HL-60 (cell line): ENCODE data around the gene FOXP1.

Source experiments
- GABPA ChIP-seq: IDR thresholded peaks from 2 replicates; pipeline ENCODE4 v1.6.1; 2012; ENCODE audit warnings: low read depth
- POLR2AphosphoS5 ChIP-seq: IDR thresholded peaks from 2 replicates; pipeline ENCODE4 v1.6.1; 2012; ENCODE audit warnings: low read depth
- SPI1 ChIP-seq: IDR thresholded peaks from 2 replicates; pipeline ENCODE4 v1.6.1; 2012; ENCODE audit warnings: low read depth, mild to moderate bottlenecking, borderline replicate concordance
- TF ChIP-seq, protein P1 (sequence below): IDR thresholded peaks from one replicate; pipeline ENCODE4 v1.5.1; 2011; ENCODE audit warnings: low read length, control low read depth, inconsistent platforms; ENCODE audit not compliant: insufficient read depth
- TF ChIP-seq, protein P2 (sequence below): IDR thresholded peaks from 2 replicates; pipeline ENCODE4 v1.6.1; 2012; ENCODE audit warnings: low read depth; ENCODE audit not compliant: insufficient replicate concordance

DNA sequence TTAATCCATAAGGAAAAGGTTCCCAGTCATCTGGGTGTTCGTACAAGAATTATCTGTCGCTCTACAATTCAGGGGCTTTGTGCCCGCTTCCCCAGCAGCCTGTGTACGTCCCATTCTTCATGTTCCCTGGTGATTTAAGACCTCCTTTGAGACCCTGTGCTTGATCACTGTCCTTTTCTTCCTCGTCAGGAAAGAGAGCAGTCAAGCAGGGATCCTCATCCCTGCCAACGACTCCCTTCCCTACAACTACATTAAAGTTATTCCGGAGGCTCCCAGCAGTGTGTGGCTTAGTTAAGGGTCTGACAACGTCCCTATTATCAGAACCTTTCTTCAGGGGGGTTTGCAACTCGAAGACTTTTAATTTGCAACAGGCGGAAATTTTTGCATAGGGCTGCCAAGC, 175.7 kb downstream of the FOXP1 start:
- TF ChIP-seq, protein P1, sequence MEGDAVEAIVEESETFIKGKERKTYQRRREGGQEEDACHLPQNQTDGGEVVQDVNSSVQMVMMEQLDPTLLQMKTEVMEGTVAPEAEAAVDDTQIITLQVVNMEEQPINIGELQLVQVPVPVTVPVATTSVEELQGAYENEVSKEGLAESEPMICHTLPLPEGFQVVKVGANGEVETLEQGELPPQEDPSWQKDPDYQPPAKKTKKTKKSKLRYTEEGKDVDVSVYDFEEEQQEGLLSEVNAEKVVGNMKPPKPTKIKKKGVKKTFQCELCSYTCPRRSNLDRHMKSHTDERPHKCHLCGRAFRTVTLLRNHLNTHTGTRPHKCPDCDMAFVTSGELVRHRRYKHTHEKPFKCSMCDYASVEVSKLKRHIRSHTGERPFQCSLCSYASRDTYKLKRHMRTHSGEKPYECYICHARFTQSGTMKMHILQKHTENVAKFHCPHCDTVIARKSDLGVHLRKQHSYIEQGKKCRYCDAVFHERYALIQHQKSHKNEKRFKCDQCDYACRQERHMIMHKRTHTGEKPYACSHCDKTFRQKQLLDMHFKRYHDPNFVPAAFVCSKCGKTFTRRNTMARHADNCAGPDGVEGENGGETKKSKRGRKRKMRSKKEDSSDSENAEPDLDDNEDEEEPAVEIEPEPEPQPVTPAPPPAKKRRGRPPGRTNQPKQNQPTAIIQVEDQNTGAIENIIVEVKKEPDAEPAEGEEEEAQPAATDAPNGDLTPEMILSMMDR, result no peak
- TF ChIP-seq POLR2AphosphoS5, result no peak
- TF ChIP-seq, protein P2, sequence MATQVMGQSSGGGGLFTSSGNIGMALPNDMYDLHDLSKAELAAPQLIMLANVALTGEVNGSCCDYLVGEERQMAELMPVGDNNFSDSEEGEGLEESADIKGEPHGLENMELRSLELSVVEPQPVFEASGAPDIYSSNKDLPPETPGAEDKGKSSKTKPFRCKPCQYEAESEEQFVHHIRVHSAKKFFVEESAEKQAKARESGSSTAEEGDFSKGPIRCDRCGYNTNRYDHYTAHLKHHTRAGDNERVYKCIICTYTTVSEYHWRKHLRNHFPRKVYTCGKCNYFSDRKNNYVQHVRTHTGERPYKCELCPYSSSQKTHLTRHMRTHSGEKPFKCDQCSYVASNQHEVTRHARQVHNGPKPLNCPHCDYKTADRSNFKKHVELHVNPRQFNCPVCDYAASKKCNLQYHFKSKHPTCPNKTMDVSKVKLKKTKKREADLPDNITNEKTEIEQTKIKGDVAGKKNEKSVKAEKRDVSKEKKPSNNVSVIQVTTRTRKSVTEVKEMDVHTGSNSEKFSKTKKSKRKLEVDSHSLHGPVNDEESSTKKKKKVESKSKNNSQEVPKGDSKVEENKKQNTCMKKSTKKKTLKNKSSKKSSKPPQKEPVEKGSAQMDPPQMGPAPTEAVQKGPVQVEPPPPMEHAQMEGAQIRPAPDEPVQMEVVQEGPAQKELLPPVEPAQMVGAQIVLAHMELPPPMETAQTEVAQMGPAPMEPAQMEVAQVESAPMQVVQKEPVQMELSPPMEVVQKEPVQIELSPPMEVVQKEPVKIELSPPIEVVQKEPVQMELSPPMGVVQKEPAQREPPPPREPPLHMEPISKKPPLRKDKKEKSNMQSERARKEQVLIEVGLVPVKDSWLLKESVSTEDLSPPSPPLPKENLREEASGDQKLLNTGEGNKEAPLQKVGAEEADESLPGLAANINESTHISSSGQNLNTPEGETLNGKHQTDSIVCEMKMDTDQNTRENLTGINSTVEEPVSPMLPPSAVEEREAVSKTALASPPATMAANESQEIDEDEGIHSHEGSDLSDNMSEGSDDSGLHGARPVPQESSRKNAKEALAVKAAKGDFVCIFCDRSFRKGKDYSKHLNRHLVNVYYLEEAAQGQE, result no peak
- no peak for TF ChIP-seq GABPA
- TF ChIP-seq SPI1, result no peak
